AG04449 (cell line): Measurements from ENCODE around the gene EFNA2.

Experiments used
- CTCF ChIA-PET: fragments of 350-600 bp; formaldehyde crosslinking; extraction: SDS; loops from one replicate; lab custom pipeline; 2021; ENCODE audit warnings: antibody characterized with exemption; lab: Yijun Ruan, JAX
- POLR2A ChIA-PET: fragments of 400-600, 350-600 bp; formaldehyde crosslinking; extraction: SDS; loops from one replicate; lab custom pipeline; 2020; ENCODE audit warnings: antibody characterized with exemption, inconsistent platforms; lab: Yijun Ruan, JAX
- DNase-seq: peaks from one replicate; pipeline ENCODE4 v3.0.0-alpha.2; 2010; ENCODE audit warnings: low read depth, low spot score
- H3K4me3 ChIP-seq: 2 replicates; pipeline ENCODE4 v1.5.1; 2011; ENCODE audit warnings: low read depth, mild to moderate bottlenecking, control low read depth, low read length
- CTCF ChIP-seq: IDR thresholded peaks from one replicate; pipeline ENCODE4 v1.5.1; 2011; ENCODE audit warnings: mild to moderate bottlenecking, moderate library complexity, low read length, control low read depth, inconsistent platforms; ENCODE audit not compliant: insufficient read depth; ENCODE audit errors: missing control alignments

EFNA2 gene

GRCh38 chr19:1283917-1284292 is 1.8 kb upstream of the EFNA2 start:
- no peak for DNase-seq
- H3K4me3 ChIP-seq: no peak overlapping the region
- CTCF ChIA-PET: interaction anchor here (0.7 to 2.0 kb wide), 2 partner anchors 40 to 154 kb away, joined by 3 to 7 read pairs; no protein-coding TSS in a partner anchor
- no peak for TF ChIP-seq CTCF
- POLR2A ChIA-PET: interaction anchor here (1.8 kb wide), 1 partner anchor 15 kb away, joined by 6 read pairs; the partner anchor contains the start of gene CIRBP

- ChIA-PET CTCF (interaction anchor here (2.0 kb wide), 1 partner anchor 40 kb away, joined by 7 read pairs; no protein-coding TSS in a partner anchor), POLR2A (interaction anchor here (0.5 to 1.8 kb wide), 3 partner anchors 15 to 159 kb away, joined by 3 to 6 read pairs (median 3); partner anchors contain the start of gene CIRBP)
Measured at GRCh38 chr19:1284293-1284978, 1.2 kb upstream of the EFNA2 start.

GRCh38 chr19:1284979-1285736 is 515 bp upstream of the EFNA2 start:
- no peak for TF ChIP-seq CTCF
- H3K4me3 ChIP-seq: no peak overlapping the region
- no peak for DNase-seq
- ChIA-PET CTCF (interaction anchor here (2.0 kb wide), 1 partner anchor 41 kb away, joined by 7 read pairs; no protein-coding TSS in a partner anchor), POLR2A (interaction anchor here (0.6 to 1.8 kb wide), 2 partner anchors 16 to 159 kb away, joined by 3 to 6 read pairs; partner anchors contain the start of gene CIRBP)

More at GRCh38 chr19:1284293-1284978, 1.2 kb upstream of the EFNA2 start:
- no peak overlapping the region for H3K4me3 ChIP-seq
- TF ChIP-seq CTCF: no peak
- no peak for DNase-seq

GRCh38 chr19:1286487-1287353 is 1.0 kb downstream of the EFNA2 start:
- no peak for TF ChIP-seq CTCF
- no peak overlapping the region for H3K4me3 ChIP-seq
- CTCF ChIA-PET: interaction anchor here (0.9 to 1.2 kb wide), 3 partner anchors 11 to 185 kb away, joined by 3 to 4 read pairs (median 3); no protein-coding TSS in a partner anchor
- POLR2A ChIA-PET: no interaction called here
- DNase-seq: no peak

- DNase-seq: no peak
- ChIA-PET POLR2A (no interaction called here), CTCF (interaction anchor here (0.9 to 1.2 kb wide), 3 partner anchors 12 to 184 kb away, joined by 3 to 4 read pairs (median 3); no protein-coding TSS in a partner anchor)
- no peak for TF ChIP-seq CTCF
- no peak overlapping the region for H3K4me3 ChIP-seq
Measured at GRCh38 chr19:1287354-1288225, 1.9 kb downstream of the EFNA2 start.
